HepG2 (cell line): ENCODE results near the gene NRL. TPM values are rescaled to one million over a fixed set of nuclear protein-coding genes. Genes with fewer than 3 reads are reported as not detected.

Source experiments
- AGO2 ChIP-seq: fragments of 200-400 bp; formaldehyde crosslinking; optimal IDR thresholded peaks from 2 replicates; pipeline ENCODE3; 2017; ENCODE audit warnings: mild to moderate bottlenecking, low read depth, low read length, moderate library complexity
- CBX2 ChIP-seq, 2 experiments: fragments of 200-600 bp in 1 of 2; sonication (generic); formaldehyde crosslinking in 1 of 2; IDR thresholded peaks; 2 replicates each; pipeline versions ENCODE4 v1.7.0 to v1.8.1; 2018 to 2022; ENCODE audit warnings: low read depth in 2 of 2, low read length in 1 of 2, mild to moderate bottlenecking in 1 of 2, missing genetic modification reagents in 1 of 2
- CREB1 ChIP-seq, 2 experiments: fragments of 450-650 bp in 1 of 2; IDR thresholded peaks; 2 replicates each; pipeline ENCODE4 v1.6.1; 2016 to 2017; ENCODE audit warnings: control low read depth in 1 of 2, mild to moderate bottlenecking in 1 of 2, missing compliant biosample characterization in 1 of 2, missing genetic modification characterization in 1 of 2
- CREM ChIP-seq, 2 experiments: sonication (generic) in 1 of 2; formaldehyde crosslinking in 1 of 2; IDR thresholded peaks; 2 replicates each; pipeline versions ENCODE4 v1.4.0 to v1.6.1; 2016 to 2020; ENCODE audit warnings: antibody characterized with exemption in 1 of 2, mild to moderate bottlenecking in 1 of 2, missing genetic modification reagents in 1 of 2
- ETV5 ChIP-seq: IDR thresholded peaks from 2 replicates; pipeline ENCODE4 v1.6.1; 2018; ENCODE audit warnings: missing biosample characterization, missing genetic modification reagents, inconsistent platforms, borderline replicate concordance
- FOSL1 ChIP-seq: sonication (generic); formaldehyde crosslinking; IDR thresholded peaks from 2 replicates; pipeline ENCODE4 v1.9.0; 2021; ENCODE audit warnings: missing genetic modification reagents, borderline replicate concordance
- FOXO1 ChIP-seq: sonication (generic); formaldehyde crosslinking; IDR thresholded peaks from 2 replicates; pipeline ENCODE4 v1.4.0; 2020; ENCODE audit warnings: missing genetic modification reagents
- KLF12 ChIP-seq: sonication (generic); formaldehyde crosslinking; IDR thresholded peaks from 2 replicates; pipeline ENCODE4 v1.4.0; 2020; ENCODE audit warnings: missing genetic modification reagents, borderline replicate concordance
- KLF6 ChIP-seq: IDR thresholded peaks from 2 replicates; pipeline ENCODE4 v1.8.0; 2016; ENCODE audit warnings: missing biosample characterization, missing genetic modification reagents
- NFATC3 ChIP-seq: sonication (generic); formaldehyde crosslinking; IDR thresholded peaks from 2 replicates; pipeline ENCODE4 v1.5.1; 2020; ENCODE audit warnings: mild to moderate bottlenecking, missing genetic modification reagents
- NFIC ChIP-seq: IDR thresholded peaks from 2 replicates; pipeline ENCODE4 v1.6.1; 2012; ENCODE audit warnings: mild to moderate bottlenecking, low read length, inconsistent platforms
- RCOR2 ChIP-seq: IDR thresholded peaks from 2 replicates; pipeline ENCODE4 v1.6.1; 2016; ENCODE audit warnings: missing biosample characterization, missing genetic modification reagents
- REXO4 ChIP-seq: sonication (generic); formaldehyde crosslinking; IDR thresholded peaks from 2 replicates; pipeline ENCODE4 v1.8.0; 2022; ENCODE audit warnings: missing genetic modification reagents, mild to moderate bottlenecking, borderline replicate concordance
- SP140L ChIP-seq: sonication (generic); formaldehyde crosslinking; IDR thresholded peaks from 2 replicates; pipeline ENCODE4 v1.4.0; 2020; ENCODE audit warnings: missing genetic modification reagents, borderline replicate concordance
- SRF ChIP-seq: IDR thresholded peaks from 2 replicates; pipeline ENCODE4 v1.6.1; 2011; ENCODE audit warnings: mild to moderate bottlenecking, low read depth, low read length, moderate library complexity
- ZFP91 ChIP-seq: sonication (generic); formaldehyde crosslinking; IDR thresholded peaks from 2 replicates; pipeline ENCODE4 v1.9.0; 2022; ENCODE audit warnings: missing genetic modification reagents, mild to moderate bottlenecking, borderline replicate concordance
- ZMAT3 ChIP-seq: sonication (generic); formaldehyde crosslinking; conservative IDR thresholded peaks from 2 replicates; pipeline ENCODE4 v1.7.0; 2021; ENCODE audit warnings: missing genetic modification reagents
- ZNF256 ChIP-seq: sonication (generic); formaldehyde crosslinking; conservative IDR thresholded peaks from 2 replicates; pipeline ENCODE4 v1.4.0; 2020; ENCODE audit warnings: missing genetic modification reagents
- ZNF292 ChIP-seq: sonication (generic); formaldehyde crosslinking; IDR thresholded peaks from 2 replicates; pipeline ENCODE4 v1.8.1; 2022; ENCODE audit warnings: mild to moderate bottlenecking, low read depth, missing genetic modification reagents, borderline replicate concordance
- ZNF354B ChIP-seq: sonication (generic); formaldehyde crosslinking; IDR thresholded peaks from 2 replicates; pipeline ENCODE4 v1.8.0; 2022; ENCODE audit warnings: mild to moderate bottlenecking, missing genetic modification reagents
- ZNF549 ChIP-seq: sonication (generic); formaldehyde crosslinking; IDR thresholded peaks from 2 replicates; pipeline ENCODE4 v1.5.0; 2020; ENCODE audit warnings: missing genetic modification reagents
- ZNF713 ChIP-seq: sonication (generic); formaldehyde crosslinking; IDR thresholded peaks from 2 replicates; pipeline ENCODE4 v1.4.0; 2020; ENCODE audit warnings: mild to moderate bottlenecking, missing genetic modification reagents
- ZNF737 ChIP-seq: sonication (generic); formaldehyde crosslinking; IDR thresholded peaks from 2 replicates; pipeline ENCODE4 v1.5.0; 2020; ENCODE audit warnings: missing genetic modification reagents, mild to moderate bottlenecking, borderline replicate concordance
- polyA plus RNA-seq, 8 experiments: library from polyadenylated mRNA; depleted of rRNA in 3 of 8; stranded (reverse) in 7 of 8; unstranded in 1 of 8; fragments of >200 nt; fragmentation: Illumina TruSeq in 4 of 8; extraction: Trizol in 4 of 8; gene quantifications; 2 replicates each; pipeline versions ENCODE4 v1.2.1 to v1.2.3, GENCODE V29; 2011 to 2016; ENCODE audit warnings: low read depth in 4 of 8, missing spikeins in 1 of 8, mixed read lengths in 1 of 8; ENCODE audit not compliant: insufficient read depth in 1 of 8
- total RNA-seq, 5 experiments: library from RNA; depleted of rRNA; stranded (reverse); fragments of >200 nt; fragmentation: Illumina TruSeq; extraction: Trizol; gene quantifications; 2 replicates each; pipeline ENCODE4 v1.2.3, GENCODE V29; 2016; ENCODE audit warnings: low read depth in 1 of 5
- TF ChIP-seq, protein P1 (sequence below): sonication (generic); formaldehyde crosslinking; IDR thresholded peaks from 2 replicates; pipeline ENCODE4 v1.5.0; 2020; ENCODE audit warnings: mild to moderate bottlenecking, missing genetic modification reagents, borderline replicate concordance

NRL gene
- total and polyA plus RNA-seq, 2 of the 13 experiments (the other 11 are each of a cell fraction or from before 2014, with no cell fraction given): 2.5 to 4.7 TPM

DNA sequence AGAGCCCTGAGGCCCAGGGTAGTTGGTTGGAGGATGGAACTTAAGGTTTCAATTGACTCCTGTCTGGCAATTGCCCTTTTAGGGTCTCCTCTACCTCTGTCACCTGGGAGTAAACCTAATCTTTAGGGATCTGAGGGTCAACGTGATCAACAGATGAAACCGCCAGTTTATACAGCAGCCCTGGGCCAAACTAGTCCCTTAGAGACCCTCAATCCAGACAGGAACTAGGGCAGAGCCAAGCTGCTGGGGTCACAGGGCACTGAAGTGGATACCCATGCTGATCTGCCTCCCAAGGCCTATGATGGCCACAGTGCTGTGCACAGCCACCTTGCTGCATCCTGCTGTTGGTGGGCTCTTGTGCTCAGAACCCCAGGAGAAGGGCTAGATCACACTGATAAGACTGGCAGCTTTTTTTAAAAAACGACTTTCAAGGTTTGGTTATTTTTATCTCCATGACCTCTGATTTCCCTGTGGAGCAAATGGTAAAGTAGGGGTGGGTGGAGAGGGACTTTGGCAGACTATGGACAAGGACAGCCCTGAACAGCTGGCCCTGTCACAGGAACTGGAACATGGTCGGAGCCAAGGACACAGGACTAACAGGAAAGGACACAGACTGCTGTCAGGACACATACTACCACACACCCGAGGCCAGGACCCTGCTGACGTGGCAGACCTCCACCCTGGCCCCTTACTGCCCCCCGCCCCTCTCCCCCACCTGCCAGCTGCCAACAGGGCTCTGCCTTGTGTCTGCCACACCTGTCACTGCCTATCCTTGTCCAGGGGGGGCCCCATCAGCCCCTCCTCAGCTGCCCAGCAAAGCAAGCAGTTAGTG is 16.2 kb upstream of the NRL start (continued):
- TF ChIP-seq FOSL1 (CRISPR knock-in tag) (no peak), NFATC3 (no peak), CREM (IDR thresholded peaks at IDR 0.05) (peak; percentile 37; the same call in 1 of the 2 replicates), CREM (CRISPR knock-in tag; IDR thresholded peaks at IDR 0.05) (no peak), SP140L (CRISPR knock-in tag) (no peak), KLF6 (CRISPR knock-in tag) (no peak), AGO2 (no peak), FOXO1 (no peak; the same call in 1 of the 2 replicates), RCOR2 (no peak), ZNF737 (CRISPR knock-in tag) (no peak; the same call in 1 of the 2 replicates), KLF12 (CRISPR knock-in tag) (no peak), SRF (no peak), ZMAT3 (CRISPR knock-in tag) (0 out of 2 replicates have a peak, but pooled peaks have one; percentile 46), ZNF292 (no peak), ZNF549 (CRISPR knock-in tag) (no peak), REXO4 (CRISPR knock-in tag) (no peak), ZFP91 (CRISPR knock-in tag) (no peak), ZNF256 (CRISPR knock-in tag) (no peak), ZNF713 (CRISPR knock-in tag) (peak; percentile 54; the same call in 1 of the 2 replicates), NFIC (no peak), CREB1 (IDR thresholded peaks at IDR 0.05) (peak; percentile 15; the same call in 1 of the 2 replicates), CREB1 (CRISPR knock-in tag; IDR thresholded peaks at IDR 0.05) (no peak), ETV5 (CRISPR knock-in tag) (peak; percentile 73; the same call in 1 of the 2 replicates), ZNF354B (no peak), CBX2 (IDR thresholded peaks at IDR 0.05; ENCODE audit: low read depth, low read length) (no peak), CBX2 (CRISPR knock-in tag; IDR thresholded peaks at IDR 0.05; ENCODE audit: low read depth) (peak; percentile 58; the same call in 1 of the 2 replicates)
- TF ChIP-seq, protein P1, sequence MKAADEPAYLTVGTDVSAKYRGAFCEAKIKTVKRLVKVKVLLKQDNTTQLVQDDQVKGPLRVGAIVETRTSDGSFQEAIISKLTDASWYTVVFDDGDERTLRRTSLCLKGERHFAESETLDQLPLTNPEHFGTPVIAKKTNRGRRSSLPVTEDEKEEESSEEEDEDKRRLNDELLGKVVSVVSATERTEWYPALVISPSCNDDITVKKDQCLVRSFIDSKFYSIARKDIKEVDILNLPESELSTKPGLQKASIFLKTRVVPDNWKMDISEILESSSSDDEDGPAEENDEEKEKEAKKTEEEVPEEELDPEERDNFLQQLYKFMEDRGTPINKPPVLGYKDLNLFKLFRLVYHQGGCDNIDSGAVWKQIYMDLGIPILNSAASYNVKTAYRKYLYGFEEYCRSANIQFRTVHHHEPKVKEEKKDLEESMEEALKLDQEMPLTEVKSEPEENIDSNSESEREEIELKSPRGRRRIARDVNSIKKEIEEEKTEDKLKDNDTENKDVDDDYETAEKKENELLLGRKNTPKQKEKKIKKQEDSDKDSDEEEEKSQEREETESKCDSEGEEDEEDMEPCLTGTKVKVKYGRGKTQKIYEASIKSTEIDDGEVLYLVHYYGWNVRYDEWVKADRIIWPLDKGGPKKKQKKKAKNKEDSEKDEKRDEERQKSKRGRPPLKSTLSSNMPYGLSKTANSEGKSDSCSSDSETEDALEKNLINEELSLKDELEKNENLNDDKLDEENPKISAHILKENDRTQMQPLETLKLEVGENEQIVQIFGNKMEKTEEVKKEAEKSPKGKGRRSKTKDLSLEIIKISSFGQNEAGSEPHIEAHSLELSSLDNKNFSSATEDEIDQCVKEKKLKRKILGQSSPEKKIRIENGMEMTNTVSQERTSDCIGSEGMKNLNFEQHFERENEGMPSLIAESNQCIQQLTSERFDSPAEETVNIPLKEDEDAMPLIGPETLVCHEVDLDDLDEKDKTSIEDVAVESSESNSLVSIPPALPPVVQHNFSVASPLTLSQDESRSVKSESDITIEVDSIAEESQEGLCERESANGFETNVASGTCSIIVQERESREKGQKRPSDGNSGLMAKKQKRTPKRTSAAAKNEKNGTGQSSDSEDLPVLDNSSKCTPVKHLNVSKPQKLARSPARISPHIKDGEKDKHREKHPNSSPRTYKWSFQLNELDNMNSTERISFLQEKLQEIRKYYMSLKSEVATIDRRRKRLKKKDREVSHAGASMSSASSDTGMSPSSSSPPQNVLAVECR (CRISPR knock-in tag): peak; percentile 89
